K562 (cell line): ENCODE results near the gene DNAJB2. TPM values are rescaled to one million over a fixed set of nuclear protein-coding genes. Genes with fewer than 3 reads are reported as not detected.
A peak's percentile ranks its signal among the peaks of the same experiment; 100 is the strongest.

Experiments
- ARID1B ChIP-seq: fragments of 450-650 bp; IDR thresholded peaks from 2 replicates; pipeline ENCODE4 v1.6.1; 2016; ENCODE audit warnings: antibody characterized with exemption, mild to moderate bottlenecking, inconsistent platforms
- EZH2 ChIP-seq: IDR thresholded peaks from 2 replicates; pipeline ENCODE4 v1.6.1; 2012; ENCODE audit warnings: low read depth, mild to moderate bottlenecking, inconsistent platforms, low read length, borderline replicate concordance
- GABPB1 ChIP-seq: sonication (generic); formaldehyde crosslinking; IDR thresholded peaks from 2 replicates; pipeline ENCODE4 v1.8.0; 2022; ENCODE audit warnings: mild to moderate bottlenecking, missing genetic modification reagents
- GATAD2B ChIP-seq: fragments of 450-650 bp; IDR thresholded peaks from 2 replicates; pipeline ENCODE4 v1.6.1; 2017; ENCODE audit warnings: mild to moderate bottlenecking, borderline replicate concordance
- KLF1 ChIP-seq: fragments of 450-650 bp; IDR thresholded peaks from 2 replicates; pipeline ENCODE4 v1.6.1; 2016; ENCODE audit warnings: missing genetic modification characterization, missing compliant biosample characterization
- MAZ ChIP-seq, 2 experiments: fragments of 450-650 bp in 1 of 2; sonication (generic) in 1 of 2; formaldehyde crosslinking; IDR thresholded peaks in 1 of 2; conservative IDR thresholded peaks in 1 of 2; 2 replicates each; pipeline versions ENCODE4 v1.4.0 to v1.5.0; 2020; ENCODE audit warnings: mild to moderate bottlenecking in 1 of 2, missing genetic modification reagents in 1 of 2
- MEIS2 ChIP-seq: fragments of 450-650 bp; IDR thresholded peaks from 2 replicates; pipeline ENCODE4 v1.6.1; 2014; ENCODE audit warnings: mild to moderate bottlenecking; ENCODE audit not compliant: partially characterized antibody
- NFE2 ChIP-seq: IDR thresholded peaks from 2 replicates; pipeline ENCODE4 v1.6.1; 2014; ENCODE audit warnings: antibody characterized with exemption, low read depth
- RB1 ChIP-seq: fragments of 450-650 bp; IDR thresholded peaks from 2 replicates; pipeline ENCODE4 v1.6.1; 2017; ENCODE audit warnings: low read depth, mild to moderate bottlenecking
- RCOR1 ChIP-seq, 2 experiments: IDR thresholded peaks; 2 replicates each; pipeline ENCODE4 v1.6.1; 2012; ENCODE audit warnings: low read depth in 2 of 2, low read length in 2 of 2, borderline replicate concordance in 1 of 2, improper control_type of control experiment in 1 of 2
- SMARCE1 ChIP-seq: fragments of 450-650 bp; IDR thresholded peaks from 2 replicates; pipeline ENCODE4 v1.7.1; 2016; ENCODE audit warnings: mild to moderate bottlenecking
- SP1 ChIP-seq: sonication (generic); formaldehyde crosslinking; IDR thresholded peaks from 2 replicates; pipeline ENCODE4 v1.8.1; 2022; ENCODE audit warnings: mild to moderate bottlenecking, missing genetic modification reagents
- TBP ChIP-seq: optimal IDR thresholded peaks from 2 replicates; pipeline ENCODE3; 2011; ENCODE audit warnings: low read depth, low read length, improper control_type of control experiment
- ZBTB1 ChIP-seq: sonication (generic); formaldehyde crosslinking; IDR thresholded peaks from 2 replicates; pipeline ENCODE4 v1.8.1; 2023; ENCODE audit warnings: missing genetic modification reagents, low read depth, mild to moderate bottlenecking, borderline replicate concordance
- ZBTB7A ChIP-seq: IDR thresholded peaks from 2 replicates; pipeline ENCODE4 v1.6.1; 2011; ENCODE audit warnings: low read depth, mild to moderate bottlenecking, low read length, moderate library complexity, borderline replicate concordance; ENCODE audit not compliant: control insufficient read depth
- polyA plus RNA-seq, 8 experiments: library from polyadenylated mRNA; depleted of rRNA in 4 of 8; stranded (reverse) in 5 of 8; unstranded in 3 of 8; fragments of >200 nt; fragmentation: Nextera tagmentation in 2 of 8; fragmentation: Illumina TruSeq in 1 of 8; extraction: Ambion mirVana in 2 of 8; extraction: Trizol in 1 of 8; gene quantifications; 2 replicates each; pipeline versions ENCODE4 v1.2.1 to v1.2.3, GENCODE V29; 2011 to 2014; ENCODE audit warnings: inconsistent platforms in 1 of 8, missing spikeins in 1 of 8
- total RNA-seq, 7 experiments: library from RNA; depleted of rRNA in 6 of 7; stranded (reverse); fragments of >200 nt in 6 of 7; fragmentation: Illumina TruSeq in 2 of 7; extraction: Trizol in 2 of 7; gene quantifications; 2 replicates each; pipeline versions ENCODE4 v1.2.1 to v1.2.3, GENCODE V29; 2011 to 2021; ENCODE audit warnings: low replicate concordance in 1 of 7
- TF ChIP-seq, protein P1 (sequence below): sonication (generic); formaldehyde crosslinking; IDR thresholded peaks from 2 replicates; pipeline ENCODE4 v1.8.0; 2023; ENCODE audit warnings: mild to moderate bottlenecking, missing genetic modification reagents
- TF ChIP-seq, protein P2 (sequence below), 2 experiments: fragments of 450-650 bp in 1 of 2; sonication (generic) in 1 of 2; formaldehyde crosslinking in 1 of 2; IDR thresholded peaks in 1 of 2; conservative IDR thresholded peaks in 1 of 2; 2 replicates each; pipeline versions ENCODE4 v1.6.1 to v1.8.1; 2016 to 2023; ENCODE audit warnings: mild to moderate bottlenecking in 2 of 2, moderate library complexity in 2 of 2, inconsistent platforms in 1 of 2, missing genetic modification reagents in 1 of 2
- TF ChIP-seq, protein P3 (sequence below), 2 experiments: fragments of 450-650 bp; IDR thresholded peaks; 2 replicates each; pipeline ENCODE4 v1.6.1; 2016

DNAJB2 gene
- total and polyA plus RNA-seq, 9 of the 15 experiments (the other 6 are each of a cell fraction or from before 2014, with no cell fraction given): 0.08 to 3.0 (median 2.2) TPM; not detected in 1

DNA sequence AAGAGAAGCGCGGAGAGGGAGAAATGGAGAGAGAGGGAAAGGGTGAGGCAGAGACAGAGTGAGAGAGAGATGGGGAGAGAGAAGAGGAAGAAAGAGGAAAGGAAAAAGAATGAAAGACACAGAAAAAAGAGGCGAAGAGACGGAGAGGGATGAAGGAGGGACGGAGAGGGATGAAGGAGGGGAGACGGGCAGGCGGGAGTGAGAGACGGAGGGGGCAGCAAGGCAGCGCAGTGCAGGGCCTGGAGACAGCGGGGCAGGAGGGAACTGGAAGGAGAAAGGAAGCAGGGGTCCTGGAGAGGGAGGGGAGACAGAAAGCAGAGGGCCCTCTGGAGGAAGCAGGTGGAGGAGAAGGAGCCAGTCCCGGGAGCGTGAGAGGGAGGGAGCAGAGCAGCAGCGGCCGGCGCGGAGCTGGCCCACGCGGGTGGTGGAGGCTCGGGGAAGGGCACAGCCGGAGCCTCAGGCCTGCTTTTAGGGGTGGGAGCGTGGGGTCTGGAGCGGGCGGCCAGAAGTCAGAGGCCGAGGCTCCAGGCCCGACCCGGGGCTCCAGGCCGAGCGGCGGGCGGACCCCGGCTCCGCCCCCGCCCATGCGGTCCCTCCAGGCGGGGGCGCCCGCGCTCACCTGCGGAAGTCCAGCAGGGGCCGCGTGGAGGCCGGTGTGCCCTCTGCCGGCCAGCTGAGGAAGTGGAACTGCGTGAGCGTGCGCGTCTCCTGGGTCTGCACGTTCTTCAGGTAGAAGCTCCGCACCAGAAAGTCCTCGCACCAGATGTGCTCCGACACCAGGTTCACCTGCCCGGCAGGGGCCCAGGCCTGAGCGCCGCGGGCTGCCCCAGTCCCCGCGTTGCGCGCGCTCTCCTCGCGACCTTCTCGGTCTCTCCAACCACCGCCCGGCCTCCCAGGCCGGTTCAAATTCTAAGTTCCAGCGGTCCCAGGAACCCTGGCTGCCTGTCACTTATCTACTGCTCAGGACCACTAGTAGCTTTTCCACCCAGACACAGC lies 15.5 kb downstream of the DNAJB2 start (continued):
- TF ChIP-seq, protein P1, sequence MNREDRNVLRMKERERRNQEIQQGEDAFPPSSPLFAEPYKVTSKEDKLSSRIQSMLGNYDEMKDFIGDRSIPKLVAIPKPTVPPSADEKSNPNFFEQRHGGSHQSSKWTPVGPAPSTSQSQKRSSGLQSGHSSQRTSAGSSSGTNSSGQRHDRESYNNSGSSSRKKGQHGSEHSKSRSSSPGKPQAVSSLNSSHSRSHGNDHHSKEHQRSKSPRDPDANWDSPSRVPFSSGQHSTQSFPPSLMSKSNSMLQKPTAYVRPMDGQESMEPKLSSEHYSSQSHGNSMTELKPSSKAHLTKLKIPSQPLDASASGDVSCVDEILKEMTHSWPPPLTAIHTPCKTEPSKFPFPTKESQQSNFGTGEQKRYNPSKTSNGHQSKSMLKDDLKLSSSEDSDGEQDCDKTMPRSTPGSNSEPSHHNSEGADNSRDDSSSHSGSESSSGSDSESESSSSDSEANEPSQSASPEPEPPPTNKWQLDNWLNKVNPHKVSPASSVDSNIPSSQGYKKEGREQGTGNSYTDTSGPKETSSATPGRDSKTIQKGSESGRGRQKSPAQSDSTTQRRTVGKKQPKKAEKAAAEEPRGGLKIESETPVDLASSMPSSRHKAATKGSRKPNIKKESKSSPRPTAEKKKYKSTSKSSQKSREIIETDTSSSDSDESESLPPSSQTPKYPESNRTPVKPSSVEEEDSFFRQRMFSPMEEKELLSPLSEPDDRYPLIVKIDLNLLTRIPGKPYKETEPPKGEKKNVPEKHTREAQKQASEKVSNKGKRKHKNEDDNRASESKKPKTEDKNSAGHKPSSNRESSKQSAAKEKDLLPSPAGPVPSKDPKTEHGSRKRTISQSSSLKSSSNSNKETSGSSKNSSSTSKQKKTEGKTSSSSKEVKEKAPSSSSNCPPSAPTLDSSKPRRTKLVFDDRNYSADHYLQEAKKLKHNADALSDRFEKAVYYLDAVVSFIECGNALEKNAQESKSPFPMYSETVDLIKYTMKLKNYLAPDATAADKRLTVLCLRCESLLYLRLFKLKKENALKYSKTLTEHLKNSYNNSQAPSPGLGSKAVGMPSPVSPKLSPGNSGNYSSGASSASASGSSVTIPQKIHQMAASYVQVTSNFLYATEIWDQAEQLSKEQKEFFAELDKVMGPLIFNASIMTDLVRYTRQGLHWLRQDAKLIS (CRISPR knock-in tag): 0 out of 2 replicates have a peak, but pooled peaks have one; percentile 55
- TF ChIP-seq MEIS2 (no peak), ZBTB7A (peak; percentile 93; the same call in 1 of the 2 replicates), ZBTB1 (no peak), SP1 (CRISPR knock-in tag) (0 out of 2 replicates have a peak, but pooled peaks have one; percentile 28), RCOR1 (IDR thresholded peaks at IDR 0.05; ENCODE audit: borderline replicate concordance in 1 of 2, low read depth in 2 of 2, low read length in 2 of 2) (0 out of 4 replicates have a peak, but pooled peaks of 1 of the 2 experiments have one; percentile 24), MAZ (CRISPR knock-in tag; conservative IDR thresholded peaks at IDR 0.05 in 1 of 2, IDR thresholded peaks at IDR 0.05 in 1 of 2) (peak; percentile 91 to 94), KLF1 (tag) (peak; percentile 74), NFE2 (no peak), GABPB1 (CRISPR knock-in tag) (peak; percentile 62; the same call in 1 of the 2 replicates), RB1 (peak; percentile 95), EZH2 (no peak), SMARCE1 (peak; percentile 54), TBP (peak; percentile 57), ARID1B (no peak), GATAD2B (peak; percentile 89; the same call in 1 of the 2 replicates)
- TF ChIP-seq, protein P2, sequence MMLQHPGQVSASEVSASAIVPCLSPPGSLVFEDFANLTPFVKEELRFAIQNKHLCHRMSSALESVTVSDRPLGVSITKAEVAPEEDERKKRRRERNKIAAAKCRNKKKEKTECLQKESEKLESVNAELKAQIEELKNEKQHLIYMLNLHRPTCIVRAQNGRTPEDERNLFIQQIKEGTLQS (IDR thresholded peaks at IDR 0.05): no peak
- TF ChIP-seq, protein P2 (CRISPR knock-in tag; conservative IDR thresholded peaks at IDR 0.05): 0 out of 2 replicates have a peak, but pooled peaks have one; percentile 46
- TF ChIP-seq, protein P3, sequence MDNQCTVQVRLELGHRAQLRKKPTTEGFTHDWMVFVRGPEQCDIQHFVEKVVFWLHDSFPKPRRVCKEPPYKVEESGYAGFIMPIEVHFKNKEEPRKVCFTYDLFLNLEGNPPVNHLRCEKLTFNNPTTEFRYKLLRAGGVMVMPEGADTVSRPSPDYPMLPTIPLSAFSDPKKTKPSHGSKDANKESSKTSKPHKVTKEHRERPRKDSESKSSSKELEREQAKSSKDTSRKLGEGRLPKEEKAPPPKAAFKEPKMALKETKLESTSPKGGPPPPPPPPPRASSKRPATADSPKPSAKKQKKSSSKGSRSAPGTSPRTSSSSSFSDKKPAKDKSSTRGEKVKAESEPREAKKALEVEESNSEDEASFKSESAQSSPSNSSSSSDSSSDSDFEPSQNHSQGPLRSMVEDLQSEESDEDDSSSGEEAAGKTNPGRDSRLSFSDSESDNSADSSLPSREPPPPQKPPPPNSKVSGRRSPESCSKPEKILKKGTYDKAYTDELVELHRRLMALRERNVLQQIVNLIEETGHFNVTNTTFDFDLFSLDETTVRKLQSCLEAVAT (IDR thresholded peaks at IDR 0.05): peak in 1 of 2 experiments; percentile 57; a peak in 1 of 4 replicates
